CD14-positive monocyte (primary cell): Measurements from ENCODE around the gene TOMM6. TPM values are rescaled to one million over a fixed set of nuclear protein-coding genes. Genes with fewer than 3 reads are reported as not detected.

Experiments
- DNase-seq, 3 donors: peaks; one replicate each; pipeline ENCODE4 v3.0.0-alpha.2; 2011 to 2022
- H2AFZ ChIP-seq: 2 replicates; pipeline ENCODE4 v1.6.0; 2012; ENCODE audit warnings: mild to moderate bottlenecking, low read depth, low read length, inconsistent platforms; ENCODE audit not compliant: insufficient read depth, poor library complexity, severe bottlenecking
- H3K27ac ChIP-seq, 2 donors: 1 replicate in 1 of 2; 2 replicates in 1 of 2; pipeline ENCODE4 v1.5.1; 2012 to 2013; ENCODE audit warnings: low read length in 2 of 2, control low read depth in 1 of 2, inconsistent platforms in 1 of 2, low read depth in 1 of 2, mild to moderate bottlenecking in 1 of 2
- H3K27me3 ChIP-seq, 2 donors: one replicate each; pipeline versions ENCODE4 v1.6.0 to v1.6.1; 2011 to 2013; ENCODE audit warnings: low read length in 2 of 2; ENCODE audit not compliant: control insufficient read depth in 2 of 2, insufficient read depth in 2 of 2
- H3K36me3 ChIP-seq, 2 donors: replicated peaks in 1 of 2; 1 replicate in 1 of 2; 2 replicates in 1 of 2; pipeline versions ENCODE4 v1.5.1 to v1.6.1; 2012 to 2013; ENCODE audit warnings: low read length in 2 of 2, control low read depth in 1 of 2, inconsistent platforms in 1 of 2, mild to moderate bottlenecking in 1 of 2; ENCODE audit not compliant: insufficient read depth in 2 of 2, control insufficient read depth in 1 of 2
- H3K4me1 ChIP-seq, 2 donors: 1 replicate in 1 of 2; 2 replicates in 1 of 2; pipeline versions ENCODE4 v1.5.1 to v1.6.1; 2012 to 2013; ENCODE audit warnings: low read length in 2 of 2, control low read depth in 1 of 2, inconsistent platforms in 1 of 2, mild to moderate bottlenecking in 1 of 2, moderate library complexity in 1 of 2; ENCODE audit not compliant: insufficient read depth in 2 of 2, control insufficient read depth in 1 of 2
- H3K4me2 ChIP-seq: replicated peaks from 2 replicates; pipeline ENCODE3; 2012; ENCODE audit warnings: low read length, moderate library complexity, mild to moderate bottlenecking; ENCODE audit not compliant: poor library complexity, severe bottlenecking; ENCODE audit errors: extremely low read depth
- H3K4me3 ChIP-seq, 3 experiments: fragments of 200-600 bp in 1 of 3; sonication (generic) in 1 of 3; replicated peaks in 1 of 3; 1 replicate in 2 of 3; 2 replicates in 1 of 3; pipeline ENCODE4 v1.5.1; 2011 to 2013; ENCODE audit warnings: low read length in 3 of 3, mild to moderate bottlenecking in 3 of 3, control low read depth in 2 of 3, low read depth in 2 of 3, inconsistent platforms in 1 of 3, moderate library complexity in 1 of 3
- H3K79me2 ChIP-seq: 2 replicates; pipeline ENCODE4 v1.6.0; 2012; ENCODE audit warnings: mild to moderate bottlenecking, control low read depth, inconsistent platforms, low read length, moderate library complexity; ENCODE audit not compliant: insufficient read depth
- H3K9ac ChIP-seq: 2 replicates; pipeline ENCODE4 v1.6.0; 2017; ENCODE audit warnings: low read length, mild to moderate bottlenecking; ENCODE audit not compliant: insufficient read depth, poor library complexity, severe bottlenecking
- H3K9me3 ChIP-seq, 2 donors: replicated peaks in 1 of 2; 1 replicate in 1 of 2; 2 replicates in 1 of 2; pipeline versions ENCODE4 v1.5.1 to v1.6.1; 2012 to 2013; ENCODE audit warnings: low read length in 2 of 2, control low read depth in 1 of 2; ENCODE audit not compliant: control insufficient read depth in 1 of 2, insufficient read depth in 1 of 2
- H4K20me1 ChIP-seq: 2 replicates; pipeline ENCODE4 v1.6.0; 2012; ENCODE audit warnings: mild to moderate bottlenecking, low read length, control low read depth, moderate library complexity; ENCODE audit not compliant: insufficient read depth
- H3K27ac Mint-ChIP-seq, 7 donors: one replicate each; pipeline ENCODE4 v1.8.0; 2020; ENCODE audit warnings: mild to moderate bottlenecking in 7 of 7, mixed read lengths in 7 of 7, moderate library complexity in 6 of 7, inconsistent platforms in 2 of 7
- H3K27me3 Mint-ChIP-seq, 3 donors: one replicate each; pipeline ENCODE4 v1.8.0; 2021 to 2022; ENCODE audit warnings: low read depth in 3 of 3, mild to moderate bottlenecking in 3 of 3, mixed read lengths in 3 of 3, moderate library complexity in 3 of 3, inconsistent platforms in 1 of 3
- H3K36me3 Mint-ChIP-seq, 2 donors: one replicate each; pipeline ENCODE4 v1.8.0; 2020; ENCODE audit warnings: mixed read lengths in 2 of 2, inconsistent platforms in 1 of 2, mild to moderate bottlenecking in 1 of 2
- H3K4me1 Mint-ChIP-seq: one replicate; pipeline ENCODE4 v1.8.0; 2020; ENCODE audit warnings: mild to moderate bottlenecking, mixed read lengths
- H3K4me3 Mint-ChIP-seq, 2 donors: one replicate each; pipeline ENCODE4 v1.8.0; 2020; ENCODE audit warnings: mild to moderate bottlenecking in 2 of 2, mixed read lengths in 2 of 2, moderate library complexity in 1 of 2
- H3K9me3 Mint-ChIP-seq, 7 donors: one replicate each; pipeline ENCODE4 v1.8.0; 2020 to 2022; ENCODE audit warnings: mixed read lengths in 7 of 7, mild to moderate bottlenecking in 6 of 7, moderate library complexity in 6 of 7, inconsistent platforms in 2 of 7
- CTCF ChIP-seq: fragments of 200-600 bp; IDR thresholded peaks from one replicate; pipeline ENCODE4 v1.8.0; 2022; ENCODE audit warnings: antibody characterized with exemption, mild to moderate bottlenecking
- WGBS: methylation state at CpG from one replicate; pipeline ENCODE4 v1.1.5; 2013; ENCODE audit warnings: missing lambda C conversion rate; ENCODE audit not compliant: insufficient coverage; 5-methylcytosine and 5-hydroxymethylcytosine counted together
- intact Hi-C, 2 donors: fragments of 100-400 bp; cut with micrococcal nuclease; formaldehyde crosslinking; loops; one replicate each; pipeline versions ENCODE4 v1.15.0 to v1.15.1; 2023
- polyA plus RNA-seq, 3 donors: library from polyadenylated mRNA; depleted of rRNA in 1 of 3; unstranded in 2 of 3; stranded (reverse) in 1 of 3; fragments of 300-500 nt in 2 of 3; fragments of >200 nt in 1 of 3; fragmentation: Illumina TruSeq in 2 of 3; gene quantifications; 1 replicate in 2 of 3; 2 replicates in 1 of 3; pipeline ENCODE4 v1.2.3, GENCODE V29; 2012 to 2021
- small RNA-seq: library from RNA; depleted of rRNA; stranded (forward); fragments of <200 nt; gene quantifications from one replicate; pipeline ENCODE3, GENCODE V24; 2012; ENCODE audit warnings: low read depth; ENCODE audit not compliant: insufficient read length

The TOMM6 gene
- polyA plus RNA-seq, 3 donors = 271 to 382 (median 343) TPM

- Histone ChIP-seq H3K4me1 (no peaks in the 10 kb centered on the region), H3K9me3 (no peaks in the 10 kb centered on the region), H3K79me2 (no peaks in the 10 kb centered on the region), H3K27ac (no peak overlapping the region), H3K4me2 (no peak overlapping the region), H3K36me3 (no peaks in the 10 kb centered on the region), H3K27me3 (no peaks in the 10 kb centered on the region), H3K4me3 (no peak overlapping the region), H3K9ac (no peak overlapping the region), H2AFZ (no peak overlapping the region), H4K20me1 (no peaks in the 10 kb centered on the region)
- H3K4me3 Mint-ChIP-seq = no peak overlapping the region
- no peak for TF ChIP-seq CTCF
- no CpG with 5 or more reads among the region's 2 CpGs for WGBS
- H3K9me3 Mint-ChIP-seq = no peaks in the 10 kb centered on the region
- H3K4me1 Mint-ChIP-seq = peaks cover 3% of the 10 kb centered on the region
- H3K27me3 Mint-ChIP-seq = no peaks in the 10 kb centered on the region
- H3K36me3 Mint-ChIP-seq = peaks cover 0 to 13% of the 10 kb centered on the region in 2 donors
- H3K27ac Mint-ChIP-seq = no peak overlapping the region
- no peak for DNase-seq
- intact Hi-C loops = no loop called here
These were observed 49.2 kb downstream of the TOMM6 start for GRCh38 chr6:41836660-41837052.

Small RNA genes lying within 50 kb of the gene (small RNA-seq; reads per million reads assigned to genes)
- gene AL365205.2 (not detected), gene AL365205.3 (not detected), gene RF00393 (not detected)

Other genes with a start within 250 kb of the TOMM6 start
- 1 to 10 TPM in 1 of 3 donors, under 1 TPM in 2; 0.62 to 7.6 (median 0.65) TPM for gene FOXP4, start 241.3 kb upstream of the TOMM6 start, polyA plus RNA-seq
- gene MDFI, start 149.2 kb upstream of the TOMM6 start, polyA plus RNA-seq = not detected
- 10 to 100 TPM; 42.6 to 60.0 (median 55.0) TPM for gene TFEB, start 52.1 kb upstream of the TOMM6 start, polyA plus RNA-seq
- gene PGC, start 40.3 kb upstream of the TOMM6 start, polyA plus RNA-seq = not detected
- 1 to 10 TPM; 1.3 to 7.0 (median 2.6) TPM for gene FRS3, start 7.8 kb upstream of the TOMM6 start, polyA plus RNA-seq
- under 1 TPM in 1 of 3 donors, not detected in 2; 0.88 TPM for gene PRICKLE4, start 6.9 kb upstream of the TOMM6 start, polyA plus RNA-seq
- 1 to 10 TPM in 1 of 3 donors, under 1 TPM in 2; 0.08 to 4.8 (median 0.37) TPM for gene USP49, start 107.7 kb downstream of the TOMM6 start, polyA plus RNA-seq
- 10 to 100 TPM in 2 of 3 donors, 1 to 10 TPM in 1; 6.3 to 16.2 (median 13.6) TPM for gene MED20, start 133.4 kb downstream of the TOMM6 start, polyA plus RNA-seq
- gene BYSL, start 133.8 kb downstream of the TOMM6 start, polyA plus RNA-seq = 1 to 10 TPM; 2.7 to 4.2 (median 3.9) TPM
- gene CCND3, start 154.1 kb downstream of the TOMM6 start, polyA plus RNA-seq = 100 to 1,000 TPM; 166 to 273 (median 259) TPM